Mucosa of descending colon (tissue), 3 donors: Measurements from ENCODE around the gene OR13C9. TPM values are rescaled to one million over a fixed set of nuclear protein-coding genes. Genes with fewer than 3 reads are reported as not detected.
"Not testable (repeated sequence)": the region's sequence is repeated elsewhere in the genome, so short reads cannot be mapped to it uniquely, and the experiment has no call there.

Experiments used
- ATAC-seq: fragments of 200-7000 bp; cut with Tn5 transposase; one replicate; pipeline ENCODE4 v1.9.1; 2020; ENCODE audit warnings: mild to moderate bottlenecking, moderate library complexity
- DNase-seq, 3 donors: peaks; one replicate each; pipeline ENCODE4 v3.0.0-alpha.2; 2020
- H3K36me3 ChIP-seq: fragments of 200-600 bp; one replicate; pipeline ENCODE4 v1.8.0; 2021; ENCODE audit warnings: low read depth, mild to moderate bottlenecking
- H3K4me1 ChIP-seq: fragments of 200-600 bp; one replicate; pipeline ENCODE4 v1.8.0; 2021; ENCODE audit warnings: low read depth, mild to moderate bottlenecking
- H3K4me3 ChIP-seq: fragments of 200-600 bp; one replicate; pipeline ENCODE4 v1.8.0; 2021; ENCODE audit warnings: mild to moderate bottlenecking
- H3K9me3 ChIP-seq: fragments of 200-600 bp; one replicate; pipeline ENCODE4 v1.8.0; 2021; ENCODE audit warnings: mild to moderate bottlenecking
- intact Hi-C, 2 donors: fragments of 100-400 bp; cut with DNase I in 1 of 2; cut with micrococcal nuclease in 1 of 2; formaldehyde crosslinking; loops; one replicate each; pipeline versions ENCODE4 v1.11.0 to v1.11.1; 2022; cut with DNase I, micrococcal nuclease
- long read RNA-seq, 2 donors: library from polyadenylated mRNA; unstranded; transcript quantifications; one replicate each; pipeline ENCODE4 v2.0.0, GENCODE V29; 2019 to 2021
- total RNA-seq, 3 donors: library from RNA; stranded (reverse); fragmentation: NEBNext Ultra II Directional in 2 of 3; extraction: Animal tissue kit (Norgen Biotek cat#: 25700) in 2 of 3; gene quantifications; one replicate each; pipeline versions ENCODE4 v1.2.1 to v1.2.4, GENCODE V29; 2021 to 2023
- TF ChIP-seq, protein P1 (sequence below): fragments of 200-600 bp; IDR thresholded peaks from one replicate; pipeline ENCODE4 v1.8.0; 2022; ENCODE audit warnings: antibody characterized with exemption, mild to moderate bottlenecking
- donor health status: DM: no; HTN: no; CAD: no; lungs with moderate emphysema.
- donor health status: DM: no; HTN: no; CAD: no.
- donor health status: DM: no; HTN: yes; CAD: no.

Gene OR13C9, protein sequence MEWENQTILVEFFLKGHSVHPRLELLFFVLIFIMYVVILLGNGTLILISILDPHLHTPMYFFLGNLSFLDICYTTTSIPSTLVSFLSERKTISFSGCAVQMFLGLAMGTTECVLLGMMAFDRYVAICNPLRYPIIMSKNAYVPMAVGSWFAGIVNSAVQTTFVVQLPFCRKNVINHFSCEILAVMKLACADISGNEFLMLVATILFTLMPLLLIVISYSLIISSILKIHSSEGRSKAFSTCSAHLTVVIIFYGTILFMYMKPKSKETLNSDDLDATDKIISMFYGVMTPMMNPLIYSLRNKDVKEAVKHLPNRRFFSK
- not detected for total RNA-seq
- long read RNA-seq, donor 1 = 0 reads
- long read RNA-seq, donor 2 = 0 reads

DNA sequence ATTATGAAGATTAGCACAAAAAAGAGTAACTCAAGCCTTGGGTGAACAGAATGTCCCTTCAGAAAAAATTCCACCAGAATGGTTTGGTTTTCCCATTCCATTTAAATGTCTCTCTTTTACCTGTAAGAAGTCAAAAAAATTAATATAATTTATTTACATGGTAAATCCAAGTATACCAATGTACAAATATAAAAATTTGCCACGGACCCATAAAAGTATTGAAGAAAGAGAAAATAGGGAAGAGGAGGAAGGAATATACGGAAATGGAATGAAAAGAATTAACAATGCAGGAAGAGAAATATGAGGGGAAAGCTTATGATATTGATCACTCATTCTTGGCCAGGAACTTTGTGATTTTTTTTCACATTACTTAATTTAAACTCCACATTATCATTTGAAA, at the start of gene OR13C9:
Gene OR13C9 (minus strand): TSS at position 101 of the 400 bp plus-strand sequence. CDS start 0 bp downstream, at position 101.
- DNase-seq (no peak), ATAC-seq (no peak)
- Histone ChIP-seq H3K4me1 (no peaks in the 10 kb centered on the region), H3K36me3 (no peaks in the 10 kb centered on the region), H3K9me3 (no peaks in the 10 kb centered on the region), H3K4me3 (no peak within 1 kb of the TSS)
- intact Hi-C loops = no loop called here
- TF ChIP-seq, protein P1, sequence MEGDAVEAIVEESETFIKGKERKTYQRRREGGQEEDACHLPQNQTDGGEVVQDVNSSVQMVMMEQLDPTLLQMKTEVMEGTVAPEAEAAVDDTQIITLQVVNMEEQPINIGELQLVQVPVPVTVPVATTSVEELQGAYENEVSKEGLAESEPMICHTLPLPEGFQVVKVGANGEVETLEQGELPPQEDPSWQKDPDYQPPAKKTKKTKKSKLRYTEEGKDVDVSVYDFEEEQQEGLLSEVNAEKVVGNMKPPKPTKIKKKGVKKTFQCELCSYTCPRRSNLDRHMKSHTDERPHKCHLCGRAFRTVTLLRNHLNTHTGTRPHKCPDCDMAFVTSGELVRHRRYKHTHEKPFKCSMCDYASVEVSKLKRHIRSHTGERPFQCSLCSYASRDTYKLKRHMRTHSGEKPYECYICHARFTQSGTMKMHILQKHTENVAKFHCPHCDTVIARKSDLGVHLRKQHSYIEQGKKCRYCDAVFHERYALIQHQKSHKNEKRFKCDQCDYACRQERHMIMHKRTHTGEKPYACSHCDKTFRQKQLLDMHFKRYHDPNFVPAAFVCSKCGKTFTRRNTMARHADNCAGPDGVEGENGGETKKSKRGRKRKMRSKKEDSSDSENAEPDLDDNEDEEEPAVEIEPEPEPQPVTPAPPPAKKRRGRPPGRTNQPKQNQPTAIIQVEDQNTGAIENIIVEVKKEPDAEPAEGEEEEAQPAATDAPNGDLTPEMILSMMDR = no peak

DNA sequence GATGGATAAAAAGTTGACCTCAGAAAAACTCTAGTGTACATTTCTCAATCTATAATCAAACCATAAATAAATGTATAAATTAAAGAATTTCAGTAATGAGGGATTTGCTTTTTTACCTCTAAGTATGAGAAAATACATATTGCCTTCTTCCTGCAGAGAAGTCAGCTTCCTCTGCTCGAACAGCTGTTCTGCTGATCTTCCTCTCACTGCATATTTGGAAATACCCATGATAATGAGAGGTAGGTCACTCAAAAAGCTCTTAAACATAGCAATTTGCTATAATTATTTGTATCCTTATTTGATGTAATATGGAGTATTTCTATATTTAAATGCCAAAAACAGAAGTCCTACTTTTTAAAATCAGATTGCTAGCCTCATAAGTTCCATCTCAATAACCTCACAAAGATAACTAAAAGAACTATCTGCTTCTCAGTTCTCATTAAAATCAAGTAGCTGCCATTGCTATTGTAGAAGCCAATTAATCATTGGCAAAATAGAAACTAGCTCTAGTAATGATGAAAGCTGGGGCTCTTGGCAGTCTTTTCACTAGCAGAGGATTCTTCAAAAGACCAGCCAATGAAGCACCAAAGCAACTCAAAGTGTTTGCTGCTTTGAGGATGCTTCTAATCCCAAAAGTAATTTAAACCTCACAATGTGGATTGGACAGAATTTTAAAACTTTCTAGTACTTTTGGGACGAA, 40.6 kb upstream of the OR13C9 start:
- Histone ChIP-seq H3K36me3 (no peaks in the 10 kb centered on the region), H3K4me1 (no peaks in the 10 kb centered on the region), H3K4me3 (no peak overlapping the region), H3K9me3 (peaks cover 3% of the 10 kb centered on the region)
- ATAC-seq (no peak), DNase-seq (no peak)
- intact Hi-C loops = no loop called here
- TF ChIP-seq, protein P1 = no peak

DNA sequence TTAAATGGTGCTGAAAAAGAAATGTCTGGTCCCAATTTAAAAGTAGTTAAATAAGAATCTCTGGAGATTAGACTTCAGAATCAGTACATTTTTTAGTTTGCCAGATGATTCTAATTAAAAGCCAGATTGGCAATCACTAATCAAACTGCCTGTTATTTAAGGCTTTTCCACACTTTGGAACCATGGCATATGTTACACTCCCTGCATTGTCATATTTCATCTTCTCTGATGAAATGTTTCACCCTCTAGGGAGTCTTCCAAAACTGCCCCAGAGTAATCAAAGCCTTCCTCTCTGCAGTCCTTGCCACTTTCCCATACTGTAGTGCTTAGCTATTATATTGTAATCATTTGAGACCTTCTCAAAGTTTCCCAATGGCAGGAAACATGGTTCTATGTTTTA, 17.5 kb upstream of the OR13C9 start:
- no peak for ATAC-seq
- no peak overlapping the region for H3K4me3 ChIP-seq
- no peaks in the 10 kb centered on the region for H3K36me3 ChIP-seq
- no peaks in the 10 kb centered on the region for H3K4me1 ChIP-seq
- TF ChIP-seq, protein P1 = no peak
- peaks cover 6% of the 10 kb centered on the region for H3K9me3 ChIP-seq
- intact Hi-C loops = no loop called here
- no peak for DNase-seq

DNA sequence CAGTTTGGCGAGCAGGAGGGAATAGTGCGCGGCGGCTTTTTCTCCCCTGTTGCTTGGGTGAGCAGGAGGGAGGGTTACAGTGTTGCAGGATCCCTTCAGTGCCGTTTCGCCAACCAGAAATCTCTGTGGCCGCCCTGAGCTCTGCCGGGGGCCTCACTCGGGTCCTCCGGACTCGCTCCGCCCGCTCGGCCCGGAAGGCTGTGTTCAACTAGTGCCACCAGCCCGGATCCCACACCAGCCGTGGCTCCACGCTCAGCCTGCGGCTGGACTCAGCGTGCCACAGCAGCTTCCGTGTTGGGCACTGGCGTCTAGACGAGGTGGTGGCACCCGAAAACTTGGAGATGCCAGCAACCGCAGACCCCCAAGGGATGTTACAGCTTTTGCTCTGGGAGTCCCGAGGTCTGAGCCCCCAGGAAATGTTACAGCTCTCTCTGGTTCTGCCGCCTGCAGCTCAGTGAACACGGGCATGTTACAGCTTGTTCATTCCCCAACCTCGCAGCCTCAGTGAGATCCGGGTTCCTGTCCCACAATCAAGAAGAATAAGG, 16.0 kb upstream of the OR13C9 start:
- Histone ChIP-seq H3K4me3 (no peak overlapping the region), H3K9me3 (no peaks in the 10 kb centered on the region), H3K36me3 (no peaks in the 10 kb centered on the region), H3K4me1 (no peaks in the 10 kb centered on the region)
- TF ChIP-seq, protein P1 = no peak
- DNase-seq (no peak), ATAC-seq (no peak)
- intact Hi-C loops = no loop called here

DNA sequence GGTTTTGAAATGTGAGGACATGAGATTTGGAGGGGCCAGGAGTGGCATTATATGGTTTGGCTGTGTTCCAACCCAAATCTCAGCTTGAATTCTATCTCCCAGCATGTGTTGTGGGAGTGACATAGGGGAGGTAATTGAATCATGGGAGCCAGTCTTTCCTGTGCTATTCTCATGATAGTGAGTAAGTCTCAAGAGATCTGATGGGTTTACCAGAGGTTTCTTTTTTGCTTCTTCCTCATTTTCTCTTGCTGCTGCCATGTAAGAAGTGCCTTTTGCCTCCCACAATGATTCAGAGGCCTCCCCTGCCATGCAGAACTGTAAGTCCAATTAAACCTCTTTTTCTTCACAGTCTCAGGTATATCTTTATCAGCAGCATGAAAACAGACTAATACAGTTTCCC, 8.0 kb upstream of the OR13C9 start:
- H3K4me3 ChIP-seq, H3K9me3 ChIP-seq, H3K36me3 ChIP-seq, H3K4me1 ChIP-seq, DNase-seq, intact Hi-C loops, ATAC-seq: not testable (repeated sequence)

DNA sequence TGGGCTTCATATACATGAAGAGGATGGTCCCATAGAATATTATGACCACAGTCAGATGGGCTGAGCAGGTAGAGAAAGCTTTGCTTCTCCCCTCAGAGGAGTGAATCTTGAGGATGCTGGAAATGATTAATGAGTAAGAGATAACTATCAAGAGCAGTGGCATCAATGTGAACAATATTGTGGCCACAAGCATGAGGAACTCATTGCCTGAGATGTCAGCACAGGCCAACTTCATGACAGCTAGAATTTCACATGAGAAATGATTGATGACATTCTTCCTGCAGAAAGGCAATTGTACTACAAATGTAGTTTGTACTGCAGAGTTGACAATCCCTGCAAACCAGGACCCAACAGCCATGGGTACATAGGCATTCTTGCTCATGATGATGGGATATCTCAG, 586 bp downstream of the OR13C9 start:
- H3K36me3 ChIP-seq = no peaks in the 10 kb centered on the region
- ATAC-seq (no peak), DNase-seq (no peak)
- H3K4me3 ChIP-seq = no peak overlapping the region
- intact Hi-C loops = no loop called here
- no peaks in the 10 kb centered on the region for H3K9me3 ChIP-seq
- TF ChIP-seq, protein P1 = no peak
- no peaks in the 10 kb centered on the region for H3K4me1 ChIP-seq
